GM19025 (cell line): ENCODE results near the gene ITPR1.

Experiments used
- ATAC-seq: cut with Tn5 transposase; IDR thresholded peaks from one replicate; pipeline ENCODE4 v1.9.1; 2021; ENCODE audit warnings: mild to moderate bottlenecking, low read depth, moderate library complexity; ENCODE audit not compliant: unreplicated experiment

The ITPR1 gene

DNA sequence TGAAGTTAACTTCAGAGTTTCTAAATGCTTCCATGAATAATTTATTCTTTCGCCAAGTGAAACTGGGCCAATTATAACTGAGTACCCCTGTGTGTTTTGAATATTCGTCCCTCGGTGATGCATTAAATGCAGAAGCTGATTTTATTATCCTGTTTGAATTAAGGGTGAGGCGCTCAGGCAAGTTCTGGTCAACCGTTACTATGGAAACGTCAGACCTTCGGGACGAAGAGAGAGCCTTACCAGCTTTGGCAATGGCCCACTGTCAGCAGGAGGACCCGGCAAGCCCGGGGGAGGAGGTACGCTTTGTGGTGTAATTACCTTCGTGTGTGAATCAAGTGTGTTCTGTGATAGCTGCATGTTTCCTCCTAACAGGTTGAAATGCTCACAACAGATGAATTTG is 239.8 kb downstream of the ITPR1 start:
- ATAC-seq, result no peak

- no peak for ATAC-seq
Observed at GRCh38 chr3:4734454-4734853, 241.3 kb downstream of the ITPR1 start.

GRCh38 chr3:4735243-4735642 is 242.1 kb downstream of the ITPR1 start:
- ATAC-seq, result no peak

DNA sequence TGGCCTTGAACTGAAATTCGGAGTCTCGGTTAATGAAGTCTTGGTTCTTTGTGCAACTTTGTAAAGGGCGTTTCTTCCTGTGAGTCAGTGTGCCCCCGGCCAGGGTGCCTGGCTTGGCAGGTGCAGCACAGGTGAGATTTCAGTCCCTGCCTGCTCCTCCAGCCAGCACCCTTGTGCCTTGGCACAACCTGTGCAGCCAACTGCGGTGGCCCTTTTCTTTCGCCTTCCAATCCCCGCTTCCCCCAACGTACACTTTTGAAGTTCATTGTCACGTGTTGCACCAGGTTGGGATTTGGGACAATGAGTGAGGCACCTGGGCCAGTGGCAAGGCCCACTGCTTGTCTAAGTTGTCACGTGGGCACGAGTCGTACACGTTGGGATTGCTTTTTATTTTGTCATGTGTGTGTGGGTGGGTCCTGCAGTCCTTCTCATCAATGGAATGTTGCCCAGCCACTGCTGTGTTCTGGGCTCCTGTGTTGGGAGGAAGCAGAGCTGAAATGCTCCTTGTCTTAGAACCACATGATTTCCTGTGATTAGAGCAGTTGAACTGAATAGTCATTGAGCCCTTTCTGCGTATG is 243.2 kb downstream of the ITPR1 start:
- ATAC-seq, result no peak

DNA sequence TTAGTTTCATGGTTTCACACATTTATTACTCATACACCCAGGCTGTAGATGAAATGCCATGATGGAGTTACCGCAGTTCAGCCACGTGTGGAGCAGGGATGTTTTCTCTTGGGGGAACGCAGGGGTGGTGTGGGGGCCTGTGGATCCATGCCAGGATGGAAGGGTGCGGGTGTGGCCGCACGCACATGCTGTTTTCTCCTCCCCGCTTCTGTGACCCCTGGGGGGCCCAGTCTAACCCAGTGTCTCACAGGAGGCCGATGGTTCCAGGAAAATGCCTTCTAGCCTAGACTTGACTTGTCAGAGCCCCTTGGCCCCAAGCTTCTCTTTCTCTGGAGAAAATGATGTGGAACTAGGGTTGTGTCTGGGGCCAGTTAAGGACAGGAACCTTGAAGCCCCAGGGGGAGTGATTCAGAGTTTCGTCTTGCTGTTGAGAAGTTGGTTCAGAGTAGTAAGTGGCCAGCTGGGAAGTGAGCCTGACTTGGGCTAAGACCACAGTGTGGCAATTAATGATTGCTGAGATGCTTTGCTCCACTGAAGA is 245.7 kb downstream of the ITPR1 start:
- peak; percentile 72 for ATAC-seq

GRCh38 chr3:4739289-4740236 is 246.4 kb downstream of the ITPR1 start:
- ATAC-seq, result no peak

DNA sequence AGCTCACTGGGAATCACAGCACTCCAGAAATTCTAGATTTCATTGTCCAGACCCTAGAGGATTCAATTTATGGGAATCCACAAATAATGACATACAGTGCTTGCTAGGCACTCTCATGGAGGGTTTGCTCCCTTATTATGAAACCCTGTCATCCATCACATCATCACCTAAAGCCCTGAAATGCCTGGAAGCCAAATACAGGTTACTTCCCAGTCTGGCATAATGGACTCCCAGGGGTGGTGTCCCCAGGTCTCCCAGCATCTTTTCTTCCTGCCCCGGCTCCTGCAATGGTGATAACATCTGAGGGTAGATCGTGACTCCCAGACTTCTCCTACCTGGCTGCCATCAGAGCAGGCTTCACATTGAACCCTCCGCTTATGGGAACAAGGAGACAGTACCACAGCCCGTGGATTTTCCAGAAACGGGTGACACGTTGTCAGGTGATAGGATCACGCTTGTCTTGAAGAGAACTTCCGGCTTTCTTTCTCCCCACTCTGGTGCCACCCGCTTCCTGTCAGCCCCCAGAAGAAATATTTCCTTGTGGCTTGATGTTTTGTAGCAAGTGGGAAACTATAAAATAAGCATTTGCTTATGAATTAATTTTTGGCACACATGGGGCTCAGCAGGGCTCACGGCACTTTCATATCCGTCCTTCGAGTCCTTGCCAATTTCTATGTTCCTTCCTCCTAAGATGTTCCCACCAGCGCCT is 247.4 kb downstream of the ITPR1 start:
- no peak for ATAC-seq

DNA sequence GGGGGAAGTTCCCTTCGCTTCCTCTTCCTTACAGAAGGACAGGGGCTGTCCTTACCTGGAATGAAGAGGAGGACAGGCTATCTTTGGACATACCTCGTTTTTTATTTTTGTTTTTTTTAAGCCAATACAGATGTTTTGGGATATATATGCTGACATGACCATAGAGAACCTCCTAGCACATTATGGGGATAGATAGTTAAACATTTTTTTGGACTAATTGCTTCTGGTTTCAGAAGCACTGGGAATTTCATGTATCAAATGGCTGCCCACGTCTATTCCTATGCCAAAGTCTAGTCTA is 247.9 kb downstream of the ITPR1 start:
- no peak for ATAC-seq

DNA sequence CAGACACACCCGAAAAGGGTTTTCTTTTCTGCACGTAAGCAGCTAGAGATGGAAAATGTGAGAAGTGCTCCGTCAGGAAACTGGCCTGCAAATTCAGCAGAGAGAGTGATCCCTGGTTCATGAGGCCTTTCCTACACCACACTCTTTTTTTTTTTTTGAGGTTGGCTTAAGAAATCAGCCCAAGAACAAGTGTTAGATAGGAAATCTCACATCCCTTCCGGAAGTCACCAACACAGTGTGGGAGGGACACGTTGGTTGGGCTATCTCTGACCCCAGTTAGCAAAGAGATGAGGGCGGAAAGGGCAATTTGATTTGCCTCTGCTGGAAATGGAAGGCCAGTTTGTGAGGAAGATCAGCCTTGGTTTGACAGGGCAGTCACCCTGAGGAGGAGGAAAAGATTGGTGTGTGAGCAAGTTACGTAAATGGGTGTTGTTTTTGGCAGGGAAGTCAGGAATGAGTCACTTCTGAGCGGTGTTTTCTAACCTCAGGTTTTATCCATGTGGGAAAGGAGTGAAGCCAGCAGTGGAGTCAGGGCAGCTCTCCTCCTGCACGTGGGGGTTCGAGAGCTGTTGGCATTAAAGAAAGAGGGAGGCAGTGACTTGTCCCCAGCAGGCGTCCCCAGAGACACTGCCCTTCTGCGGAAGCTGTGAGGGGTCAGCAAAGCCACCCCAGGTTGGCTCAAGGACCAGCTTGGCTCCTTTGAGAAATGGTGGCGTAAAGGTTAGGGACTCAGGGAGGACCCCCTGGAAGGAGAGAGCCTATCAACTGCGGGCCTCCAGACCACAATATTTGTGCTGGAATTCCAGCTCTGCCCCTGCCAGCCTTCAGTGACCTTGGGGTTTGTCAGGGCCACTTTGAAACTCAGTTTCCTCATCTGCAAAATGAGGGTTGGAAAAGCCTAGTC is 248.5 kb downstream of the ITPR1 start:
- no peak for ATAC-seq

DNA sequence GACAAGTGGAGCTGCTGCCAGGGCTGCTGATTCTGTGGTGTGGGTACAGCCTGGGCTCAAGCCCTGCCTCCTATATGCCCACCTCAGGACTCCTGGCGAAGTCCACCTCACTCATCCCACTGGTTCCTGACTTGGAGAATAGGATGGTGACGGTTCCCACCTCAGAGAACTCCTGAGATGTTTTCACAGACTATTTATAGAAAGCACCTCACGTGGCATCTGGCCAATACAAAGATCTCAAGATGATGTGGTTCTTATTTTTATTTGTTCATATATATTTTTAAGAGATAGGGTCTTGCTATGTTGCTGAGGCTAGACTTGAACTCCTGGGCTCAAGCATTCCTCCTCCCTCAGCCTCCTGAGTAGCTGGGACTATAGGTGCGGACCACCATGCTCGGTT is 249.2 kb downstream of the ITPR1 start:
- ATAC-seq, result no peak

GRCh38 chr3:4743371-4743770 is 250.2 kb downstream of the ITPR1 start:
- no peak for ATAC-seq

DNA sequence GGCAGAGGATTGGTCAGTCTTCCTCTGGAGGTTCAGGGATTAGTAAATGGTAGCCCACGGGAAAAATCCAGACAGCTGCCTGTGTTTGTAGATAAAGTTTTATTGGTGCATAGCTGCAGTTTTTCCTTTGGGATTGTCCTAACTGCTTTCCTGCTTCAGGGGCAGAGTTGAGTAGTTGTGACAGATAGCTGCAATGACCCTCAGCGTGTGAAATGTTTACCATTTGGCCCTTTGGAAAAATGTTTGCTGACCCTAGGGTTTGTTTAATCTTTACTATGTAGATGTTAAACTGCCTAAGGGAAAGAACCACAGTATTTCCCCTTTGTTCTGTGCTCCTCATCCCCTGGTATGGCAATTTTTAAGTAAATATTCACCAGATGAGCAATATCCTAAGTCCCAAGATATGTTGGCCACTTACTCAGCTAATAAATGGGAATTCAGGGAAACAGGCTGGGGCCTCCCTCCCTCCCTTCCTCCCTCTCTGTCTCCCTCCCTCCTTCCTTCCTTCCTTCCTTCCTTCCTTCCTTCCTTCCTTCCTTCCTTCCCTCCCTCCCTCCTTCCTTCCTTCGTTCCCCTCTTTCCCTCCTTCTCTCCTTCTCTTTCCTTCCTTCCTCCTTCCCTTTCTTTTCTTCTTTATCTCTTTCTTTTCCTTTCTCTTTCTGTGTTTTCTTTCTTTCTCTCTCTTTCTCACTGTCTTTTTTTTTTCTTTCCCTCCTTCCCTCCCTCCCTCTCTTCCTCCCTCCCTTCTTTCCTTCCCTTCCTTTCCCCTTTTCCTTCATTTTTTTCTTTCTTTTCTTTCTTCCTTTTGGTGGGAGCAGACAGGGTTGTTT is 251.5 kb downstream of the ITPR1 start:
- no peak for ATAC-seq

GRCh38 chr3:4745235-4745610 is 252.1 kb downstream of the ITPR1 start:
- no peak for ATAC-seq

DNA sequence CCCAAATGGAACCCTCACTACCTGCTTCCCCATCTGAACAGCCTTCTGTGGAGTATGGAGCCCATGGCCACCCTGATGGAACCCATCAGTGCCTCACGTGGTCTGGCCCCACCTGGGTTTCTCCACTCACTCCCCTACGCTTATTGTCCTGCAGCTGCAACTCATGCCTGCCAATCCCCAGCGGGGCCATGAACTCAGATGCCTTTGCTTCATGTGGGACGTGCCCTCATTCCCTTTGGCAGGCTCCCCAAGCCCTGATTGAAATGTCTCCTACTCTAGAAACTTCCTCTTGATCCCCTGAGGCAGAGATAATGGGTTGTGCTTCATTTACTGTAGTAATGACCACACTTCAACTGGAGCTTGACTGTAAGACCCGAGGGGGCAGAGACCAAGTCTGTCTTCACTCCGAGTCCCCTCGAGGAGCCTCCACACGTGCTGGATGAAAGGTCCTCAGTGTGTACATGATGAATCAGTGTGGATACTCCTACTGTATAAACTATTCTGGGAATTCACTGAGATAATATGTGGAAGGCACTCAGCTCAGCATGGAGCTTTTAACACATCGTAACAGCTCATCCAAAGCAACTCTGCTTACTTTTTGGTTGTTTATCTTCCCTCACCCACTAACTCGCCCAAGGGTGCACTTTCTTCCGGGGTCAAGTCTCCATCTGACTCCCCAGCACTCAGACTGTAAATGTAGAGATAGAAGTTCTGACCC is 253.3 kb downstream of the ITPR1 start:
- ATAC-seq, result no peak

DNA sequence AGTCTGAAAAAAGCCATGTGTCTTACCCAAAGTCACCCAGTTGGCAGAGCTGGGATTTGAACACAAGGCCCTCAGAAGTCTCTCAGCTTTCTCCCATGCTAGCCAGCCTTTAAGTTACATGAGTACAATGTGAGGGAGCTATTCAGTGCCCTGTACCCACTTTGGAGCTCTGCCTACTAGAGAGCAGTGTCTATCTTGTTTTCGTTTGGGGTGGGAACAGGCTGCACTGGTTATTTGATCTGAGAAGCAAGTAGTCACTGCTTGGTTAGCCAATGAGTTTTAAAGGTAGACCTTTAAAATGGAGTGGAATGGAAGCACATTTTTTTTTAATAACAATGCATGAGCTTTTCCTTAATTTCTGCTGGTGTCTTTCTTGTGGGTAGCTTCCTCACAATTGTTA is 255.0 kb downstream of the ITPR1 start:
- ATAC-seq, result no peak

DNA sequence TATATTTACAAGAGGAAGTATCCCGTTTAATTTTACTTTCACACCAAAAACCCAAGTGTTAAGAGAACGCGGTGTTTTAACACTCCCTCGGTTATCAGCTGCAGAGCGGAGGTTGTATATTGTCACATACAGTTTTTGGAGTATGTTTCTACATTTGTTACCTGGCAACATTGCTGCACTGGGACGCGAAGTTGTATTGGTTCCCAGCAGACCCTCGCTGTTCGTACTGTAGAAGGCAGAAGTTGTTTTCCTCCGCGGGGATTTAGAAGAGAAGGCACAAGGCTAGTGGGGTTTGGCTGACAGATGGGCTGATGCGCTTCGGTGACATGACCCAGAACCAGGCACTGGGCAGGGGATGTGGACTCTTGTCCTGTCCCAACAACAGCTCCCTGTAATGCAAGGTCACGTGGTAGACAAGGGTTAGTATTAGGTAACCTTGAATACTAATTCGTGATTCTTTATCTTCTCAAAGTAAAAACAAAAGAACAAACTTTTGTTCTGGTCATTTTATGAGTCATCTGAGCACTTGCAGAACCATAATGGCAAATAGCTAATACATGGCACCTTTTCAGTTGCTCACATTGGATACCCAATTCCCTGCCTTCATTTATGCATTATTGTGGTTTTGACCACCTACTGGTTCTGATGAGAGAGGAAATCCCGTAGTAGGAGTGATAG is 255.7 kb downstream of the ITPR1 start:
- ATAC-seq, result no peak

DNA sequence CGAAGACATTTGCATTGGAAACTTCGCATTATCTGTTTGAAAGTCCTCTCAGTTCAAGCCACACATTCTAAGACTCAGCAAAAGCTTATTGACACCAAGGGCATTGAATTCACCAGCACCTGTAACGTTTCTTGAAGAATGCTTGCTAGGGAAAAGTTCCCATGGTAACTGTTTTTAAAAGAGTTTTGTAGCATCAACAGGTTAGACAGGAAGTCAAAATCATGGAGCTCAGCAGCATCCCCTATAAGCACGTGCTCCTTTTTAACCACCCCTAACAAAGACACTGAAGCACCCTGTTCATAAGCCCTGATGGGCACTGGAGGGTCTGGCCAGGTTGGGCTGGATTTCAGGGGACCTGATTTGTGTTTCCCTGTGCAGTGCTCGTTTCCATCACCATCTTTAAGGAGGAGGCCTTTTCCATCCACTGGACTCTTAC is 256.4 kb downstream of the ITPR1 start:
- ATAC-seq, result no peak

DNA sequence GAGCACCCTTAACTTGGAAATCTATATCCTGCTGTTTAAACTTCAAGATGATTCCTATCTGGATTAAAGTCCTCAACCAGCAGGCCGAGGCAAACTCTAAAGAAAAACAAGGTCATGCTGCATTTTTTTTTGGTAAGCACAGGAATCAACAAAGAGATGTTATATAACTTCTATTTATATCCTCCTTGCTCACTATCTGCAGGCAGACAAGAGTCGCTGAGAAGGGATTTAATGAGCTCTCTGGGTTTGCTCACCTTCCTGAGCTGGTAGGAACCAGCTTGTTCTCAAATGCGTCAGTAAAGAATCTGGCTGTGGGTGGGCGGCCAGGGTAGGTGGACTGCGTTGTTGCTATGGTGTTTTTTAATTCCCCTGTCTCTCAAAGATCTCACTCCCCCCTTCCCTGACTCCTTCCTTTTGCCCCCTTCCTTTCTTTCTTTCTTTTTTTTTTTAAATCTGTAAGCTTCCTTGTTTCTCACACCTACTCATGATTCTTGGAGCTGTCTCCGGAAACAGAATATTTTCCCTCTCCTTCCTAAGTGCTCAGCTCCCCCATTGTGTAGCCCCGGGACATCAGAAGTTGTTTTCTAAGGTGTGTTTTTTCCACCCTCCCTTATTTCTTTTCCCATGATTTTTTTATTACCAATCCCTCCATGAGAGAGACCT is 257.3 kb downstream of the ITPR1 start:
- ATAC-seq, result no peak
